Panc1 (cell line): Measurements from ENCODE around the gene CDYL. TPM values are rescaled to one million over a fixed set of nuclear protein-coding genes. Genes with fewer than 3 reads are reported as not detected.

Source experiments
- ATAC-seq: fragments of 200-7000 bp; cut with Tn5 transposase; 2 replicates; pipeline ENCODE4 v1.9.1; 2020; ENCODE audit warnings: mild to moderate bottlenecking, moderate library complexity
- BruUV-seq: library from RNA; stranded (reverse); fragments of 400-500 nt; replicated peaks from 2 replicates; lab custom pipeline; 2021; lab: Mats Ljungman, UMichigan
- CTCF ChIA-PET: fragments of 300-600 bp; sonication (Branson Sonifier 250); formaldehyde crosslinking; loops from one replicate; lab custom pipeline; 2022; ENCODE audit warnings: antibody characterized with exemption; lab: Charles Lee
- POLR2A ChIA-PET: fragments of 300-600 bp; sonication (Branson Sonifier 250); formaldehyde crosslinking; loops from one replicate; lab custom pipeline; 2022; ENCODE audit warnings: antibody characterized with exemption; lab: Charles Lee
- DNase-seq: peaks from one replicate; pipeline ENCODE4 v3.0.0-alpha.2; 2010; ENCODE audit warnings: low read depth, low spot score
- H3K27ac ChIP-seq: 2 replicates; pipeline ENCODE4 v1.5.1; 2011; ENCODE audit warnings: mild to moderate bottlenecking, low read length, inconsistent platforms
- H3K27me3 ChIP-seq: fragments of 200-500 bp; sonication (Bioruptor generic); 2 replicates; pipeline ENCODE4 v1.6.0; 2014; ENCODE audit warnings: low read length, inconsistent platforms; ENCODE audit not compliant: control insufficient read depth, insufficient read depth
- H3K36me3 ChIP-seq: fragments of 200-500 bp; sonication (Bioruptor generic); 2 replicates; pipeline ENCODE4 v1.5.1; 2014; ENCODE audit warnings: inconsistent platforms, mild to moderate bottlenecking, low read length, moderate library complexity; ENCODE audit not compliant: control insufficient read depth, insufficient read depth
- H3K4me1 ChIP-seq: 2 replicates; pipeline ENCODE4 v1.5.1; 2011; ENCODE audit warnings: inconsistent platforms, mild to moderate bottlenecking, low read length, moderate library complexity; ENCODE audit not compliant: control insufficient read depth, insufficient read depth
- H3K4me3 ChIP-seq, 2 experiments: 2 replicates each; pipeline ENCODE4 v1.5.1; 2011 to 2012; ENCODE audit warnings: low read depth in 2 of 2, low read length in 2 of 2, mild to moderate bottlenecking in 2 of 2, inconsistent platforms in 1 of 2, moderate library complexity in 1 of 2
- H3K9me3 ChIP-seq: fragments of 200-500 bp; sonication (Bioruptor generic); 2 replicates; pipeline ENCODE4 v1.5.1; 2014; ENCODE audit warnings: low read depth, mild to moderate bottlenecking, inconsistent platforms, low read length, moderate library complexity; ENCODE audit not compliant: control insufficient read depth, insufficient read depth
- CTCF ChIP-seq: fragments of 450-650 bp; IDR thresholded peaks from 2 replicates; pipeline ENCODE4 v1.5.1; 2017; ENCODE audit warnings: mild to moderate bottlenecking
- POLR2AphosphoS5 ChIP-seq: IDR thresholded peaks from 2 replicates; pipeline ENCODE4 v1.6.1; 2012; ENCODE audit warnings: mild to moderate bottlenecking, low read depth, low read length, moderate library complexity
- REST ChIP-seq, 2 experiments: IDR thresholded peaks; 2 replicates each; pipeline ENCODE4 v1.6.1; 2011 to 2012; ENCODE audit warnings: low read depth in 2 of 2, control low read depth in 1 of 2, low read length in 1 of 2, mild to moderate bottlenecking in 1 of 2, moderate library complexity in 1 of 2; ENCODE audit not compliant: insufficient read depth in 1 of 2
- SIN3A ChIP-seq: IDR thresholded peaks from 2 replicates; pipeline ENCODE4 v1.6.1; 2012; ENCODE audit warnings: low read depth, mild to moderate bottlenecking, low read length, moderate library complexity, borderline replicate concordance; ENCODE audit not compliant: insufficient read depth
- TCF7L2 ChIP-seq: IDR thresholded peaks from 2 replicates; pipeline ENCODE4 v1.6.1; 2011; ENCODE audit warnings: mild to moderate bottlenecking, low read depth, low read length, inconsistent platforms
- in situ Hi-C: cut with HindIII; loops from 2 replicates; pipeline ENCODE4 v1.10.0; 2016; ENCODE audit warnings: low sequenced_read_pairs, low pct_unique_long_range_greater_than_20kb
- intact Hi-C: fragments of 100-400 bp; cut with micrococcal nuclease; formaldehyde crosslinking; loops from one replicate; pipeline ENCODE4 v1.10.0; 2022; ENCODE audit not compliant: unreplicated experiment
- total RNA-seq: library from RNA; stranded (reverse); gene quantifications from one replicate; pipeline ENCODE4 v1.2.1, GENCODE V29; 2021; ENCODE audit not compliant: unreplicated experiment

Gene CDYL
- total RNA-seq, 1 experiment from 2014 or later, result 61.4 TPM

GRCh38 chr6:4972438-4972837, 196.2 kb downstream of the CDYL start:
- DNase-seq, result no peak
- Histone ChIP-seq H3K27me3 (no peaks in the 10 kb centered on the region), H3K4me1 (no peaks in the 10 kb centered on the region), H3K36me3 (no peaks in the 10 kb centered on the region), H3K9me3 (no peaks in the 10 kb centered on the region), H3K27ac (no peak overlapping the region), H3K4me3 (no peak overlapping the region)
- ChIA-PET CTCF (no interaction called here), POLR2A (no interaction called here)
- intact Hi-C loops, result no loop called here
- in situ Hi-C loops, result no loop called here
- TF ChIP-seq POLR2AphosphoS5, result no peak
- TF ChIP-seq CTCF, result no peak
- TF ChIP-seq REST (IDR thresholded peaks at IDR 0.05; ENCODE audit: insufficient read depth in 1 of 2, low read depth in 2 of 2, low read length in 1 of 2), result no peak
- no peak for TF ChIP-seq TCF7L2
- TF ChIP-seq SIN3A, result no peak
- no TSS peak for BruUV-seq
- no peak for ATAC-seq

DNA sequence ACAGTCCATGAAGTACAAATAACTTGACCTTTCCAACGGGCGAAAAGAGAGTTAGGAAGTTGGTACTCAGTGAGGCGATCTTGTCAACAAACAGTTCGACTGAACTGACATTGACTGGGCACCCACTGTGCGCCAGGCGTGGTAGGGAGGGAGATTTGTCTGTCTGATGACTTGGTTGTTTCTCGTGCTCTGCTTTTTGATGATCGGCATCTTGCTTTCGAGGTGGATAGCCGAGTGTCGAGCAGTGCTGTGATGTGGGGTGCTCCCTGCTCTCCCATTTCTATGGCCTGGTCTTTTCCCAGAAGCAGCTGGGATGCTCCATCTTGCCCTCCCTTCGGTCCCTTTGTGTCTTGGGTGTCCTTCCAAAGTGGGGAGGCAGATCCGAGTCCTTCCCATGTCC, 197.2 kb downstream of the CDYL start:
- intact Hi-C loops (no loop called here), in situ Hi-C loops (no loop called here)
- CTCF ChIA-PET, result no interaction called here
- Histone ChIP-seq H3K27me3 (no peaks in the 10 kb centered on the region), H3K4me1 (no peaks in the 10 kb centered on the region), H3K27ac (no peak overlapping the region), H3K9me3 (no peaks in the 10 kb centered on the region), H3K4me3 (no peak overlapping the region), H3K36me3 (no peaks in the 10 kb centered on the region)
- ATAC-seq, result no peak
- POLR2A ChIA-PET, result no interaction called here
- TF ChIP-seq REST (IDR thresholded peaks at IDR 0.05; ENCODE audit: insufficient read depth in 1 of 2, low read depth in 2 of 2, low read length in 1 of 2), result no peak
- no peak for TF ChIP-seq CTCF
- TF ChIP-seq POLR2AphosphoS5, result no peak
- TF ChIP-seq SIN3A, result no peak
- BruUV-seq, result no TSS peak
- DNase-seq, result no peak
